NCI-H345 (cell line): ENCODE measurements around the gene TBC1D22A.

Experiments
- DNase-seq: peaks from one replicate; lab custom pipeline; 2025; lab: John Stamatoyannopoulos, UW

Gene TBC1D22A

DNA sequence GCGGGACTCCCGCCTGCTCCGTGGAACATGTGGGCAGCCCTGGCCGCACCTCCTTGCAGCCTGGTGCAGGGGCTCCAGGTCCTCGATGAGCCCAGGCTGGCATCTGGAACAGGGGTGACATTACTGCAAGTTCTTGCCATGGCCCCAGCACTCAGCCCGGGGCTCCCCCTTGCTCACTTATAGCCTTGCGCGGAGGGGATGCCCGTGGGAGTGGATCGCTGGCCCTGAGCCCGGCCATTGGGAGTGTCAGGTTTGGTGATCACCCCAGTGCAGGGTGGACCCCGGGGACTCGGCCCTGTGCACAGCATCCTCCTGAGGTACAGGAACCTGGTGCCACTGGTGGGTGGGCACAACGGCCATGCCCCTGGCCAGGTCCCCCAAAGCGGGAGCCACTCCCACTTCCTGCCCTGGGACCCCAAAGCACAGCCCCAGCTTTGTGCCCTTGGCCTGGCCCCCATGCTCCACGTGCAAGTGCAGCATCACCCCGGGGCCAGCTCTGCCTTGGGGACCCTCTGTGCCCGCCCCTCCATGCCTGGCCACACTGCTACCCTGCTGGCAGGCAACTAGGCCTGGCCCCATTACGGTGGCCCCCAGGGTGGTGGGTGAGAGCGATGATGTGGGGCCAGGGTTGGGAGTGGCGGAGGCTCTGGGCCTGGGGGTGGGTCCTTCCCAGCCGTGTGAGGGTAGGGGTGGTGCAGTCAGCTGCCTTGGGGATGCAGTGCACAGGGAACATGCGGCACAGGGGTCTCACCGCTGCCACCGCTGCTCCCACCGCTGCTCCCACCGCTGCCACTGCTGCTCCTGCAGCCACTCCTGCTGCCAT lies 439.8 kb downstream of the TBC1D22A start:
- DNase-seq, result no peak

DNA sequence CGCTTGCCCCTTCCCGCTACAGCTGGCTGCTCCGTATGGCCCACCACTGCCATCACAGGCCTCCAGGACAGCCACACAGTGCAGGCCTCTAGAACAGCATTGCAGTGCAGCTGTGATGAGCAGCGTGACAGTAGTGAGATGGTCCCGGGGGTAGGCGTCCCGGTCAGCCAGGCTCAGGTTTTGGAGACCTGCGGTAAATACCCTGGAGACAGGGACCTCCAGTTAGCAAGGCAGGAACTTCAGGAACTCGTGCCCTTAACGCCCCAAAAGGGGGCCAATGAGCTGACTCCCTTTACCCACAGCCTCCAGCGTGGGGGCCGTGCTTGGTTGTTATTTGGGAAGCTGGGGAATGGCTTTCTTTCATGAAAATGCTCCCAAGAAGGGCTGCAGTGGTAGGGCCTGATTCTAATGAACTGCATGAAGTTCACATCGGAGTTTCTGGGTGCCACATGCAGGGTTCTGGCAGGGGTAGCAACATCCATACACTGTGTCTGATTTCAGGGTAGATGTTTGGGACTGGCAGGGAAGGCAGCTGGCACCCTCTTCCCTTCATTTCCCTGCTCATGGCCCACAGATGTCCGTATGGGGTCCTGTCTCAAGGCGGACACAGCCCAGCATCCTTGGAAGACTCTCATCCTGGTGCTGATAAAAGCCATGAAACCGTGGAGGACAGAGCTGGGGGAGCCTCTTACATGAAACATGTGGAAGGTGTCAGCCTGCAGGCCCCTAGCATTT lies 440.5 kb downstream of the TBC1D22A start:
- DNase-seq, result no peak

DNA sequence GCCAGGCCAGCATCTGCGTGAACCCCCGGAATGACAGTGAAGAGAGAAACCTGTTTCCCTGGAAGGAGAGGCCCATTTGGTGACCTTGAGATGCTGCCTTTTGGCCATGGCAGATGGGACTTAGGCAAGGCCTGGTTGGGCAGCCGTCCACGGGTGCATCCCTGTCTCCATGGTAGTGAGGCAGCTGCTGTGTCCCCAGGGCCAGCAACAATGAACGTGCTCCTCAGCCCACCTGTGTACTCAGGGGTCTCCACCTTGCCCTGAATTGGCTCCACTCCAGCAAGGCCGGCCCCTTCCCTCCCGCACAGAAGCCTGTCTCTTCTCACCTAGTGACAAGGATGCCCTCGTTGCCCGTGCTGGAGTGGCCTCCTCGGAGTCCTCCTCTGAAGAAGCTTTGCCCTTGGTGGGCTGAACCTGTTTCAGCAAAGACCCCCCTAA lies 441.1 kb downstream of the TBC1D22A start:
- no peak for DNase-seq

DNA sequence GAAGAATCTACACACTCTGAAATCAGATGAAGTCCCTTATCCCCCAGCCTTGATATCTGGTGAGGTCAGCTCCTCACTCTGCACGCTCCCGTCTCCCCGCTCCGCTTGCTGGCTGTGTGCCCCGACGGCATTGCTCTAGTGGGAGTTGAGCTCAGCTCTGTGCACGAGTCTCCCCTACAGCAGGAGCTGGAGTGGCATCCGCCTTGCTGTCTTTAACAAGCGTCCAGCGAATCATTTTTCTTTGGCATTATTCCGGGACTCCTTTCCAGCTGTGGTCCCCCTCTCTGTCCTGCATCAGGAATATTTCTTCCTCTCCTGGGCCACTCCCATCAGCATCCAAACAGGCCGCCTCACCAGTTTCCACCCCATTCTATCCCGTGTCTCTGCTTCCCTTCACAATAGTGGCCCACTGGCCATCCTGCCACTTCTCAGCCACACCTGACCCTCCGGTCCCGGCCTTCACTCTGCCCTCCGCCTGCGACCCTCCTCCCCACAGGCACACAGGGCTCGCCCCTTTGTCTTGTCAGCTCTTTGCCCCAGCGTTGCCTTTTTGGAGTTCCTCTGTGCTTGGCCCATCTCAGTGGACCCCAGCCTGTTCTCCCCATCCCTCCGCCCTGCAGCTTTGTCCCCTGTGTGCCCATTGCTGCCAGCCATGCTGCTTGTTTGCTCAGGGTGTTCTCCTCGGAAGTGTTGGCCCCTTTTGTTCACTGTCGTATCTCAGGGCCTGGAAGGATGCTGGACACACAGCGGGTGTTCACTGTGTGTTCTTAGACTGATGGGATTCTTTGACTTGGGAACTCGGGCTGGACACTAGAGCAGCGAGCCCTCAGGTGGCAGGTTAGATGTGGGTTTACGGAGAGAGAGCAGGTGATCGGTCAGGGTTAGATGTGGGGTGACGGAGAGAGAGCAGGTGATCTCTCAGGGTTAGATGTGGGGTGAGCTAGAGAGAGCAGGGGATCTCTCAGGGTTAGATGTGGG lies 441.8 kb downstream of the TBC1D22A start:
- DNase-seq, result no peak

DNA sequence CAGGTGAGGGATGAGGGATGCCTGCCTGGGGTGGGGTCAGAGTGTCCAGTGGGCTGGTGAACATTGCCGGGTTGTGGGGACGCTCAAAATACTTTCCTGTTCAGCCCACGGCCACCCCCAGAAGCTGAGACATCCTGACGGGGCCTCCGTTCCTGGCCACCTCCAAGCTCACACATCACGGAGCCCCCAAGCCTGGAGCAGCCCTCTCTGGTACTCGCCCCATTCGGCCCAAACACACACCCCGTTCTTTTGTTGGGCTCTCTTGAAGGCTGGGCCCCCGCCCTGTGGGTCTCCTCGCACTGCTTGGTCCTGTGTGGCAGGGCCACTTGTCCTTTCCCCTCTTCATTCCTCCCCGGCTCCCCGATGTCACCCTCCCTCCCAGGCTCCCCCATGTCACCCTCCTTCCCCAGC lies 442.6 kb downstream of the TBC1D22A start:
- DNase-seq, result no peak

DNA sequence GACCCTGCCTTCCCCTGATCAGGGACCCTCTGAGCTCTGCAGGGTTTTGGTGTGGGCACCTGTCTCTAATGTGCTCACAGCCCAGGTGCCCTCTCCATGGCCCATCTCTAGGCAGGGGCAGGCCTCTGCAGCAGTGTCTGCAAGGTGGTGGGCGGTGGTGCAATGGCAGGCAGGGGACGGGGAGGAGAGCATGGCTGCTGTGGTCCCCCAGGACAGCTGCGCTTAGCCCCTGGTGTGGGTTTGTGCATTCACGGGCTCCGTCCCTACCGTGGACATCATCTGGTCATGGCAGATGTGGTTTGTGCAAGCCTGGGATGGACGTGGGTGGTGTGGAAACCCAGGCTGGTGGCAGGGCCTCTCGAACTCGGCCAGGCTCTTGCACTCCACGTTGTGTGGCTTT lies 443.1 kb downstream of the TBC1D22A start:
- DNase-seq, result no peak

DNA sequence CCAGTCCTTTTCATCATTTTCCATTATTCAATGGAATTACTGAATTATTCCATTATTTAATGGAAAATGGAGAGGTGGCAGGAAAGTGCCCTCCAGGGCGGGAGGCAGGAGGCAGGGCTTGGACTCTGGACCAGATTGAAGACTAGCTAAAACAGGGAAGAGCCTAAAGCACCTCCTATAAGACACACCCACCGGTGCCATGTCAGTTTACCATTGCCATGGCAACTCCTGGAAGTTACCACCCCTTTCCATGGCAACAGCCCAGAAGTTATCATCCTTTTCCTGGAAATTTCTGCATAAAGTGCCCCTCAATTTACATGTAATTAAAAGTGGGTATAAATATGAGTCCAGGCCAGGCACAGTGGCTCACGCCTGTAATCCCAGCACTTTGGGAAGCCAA lies 443.7 kb downstream of the TBC1D22A start:
- DNase-seq, result no peak

DNA sequence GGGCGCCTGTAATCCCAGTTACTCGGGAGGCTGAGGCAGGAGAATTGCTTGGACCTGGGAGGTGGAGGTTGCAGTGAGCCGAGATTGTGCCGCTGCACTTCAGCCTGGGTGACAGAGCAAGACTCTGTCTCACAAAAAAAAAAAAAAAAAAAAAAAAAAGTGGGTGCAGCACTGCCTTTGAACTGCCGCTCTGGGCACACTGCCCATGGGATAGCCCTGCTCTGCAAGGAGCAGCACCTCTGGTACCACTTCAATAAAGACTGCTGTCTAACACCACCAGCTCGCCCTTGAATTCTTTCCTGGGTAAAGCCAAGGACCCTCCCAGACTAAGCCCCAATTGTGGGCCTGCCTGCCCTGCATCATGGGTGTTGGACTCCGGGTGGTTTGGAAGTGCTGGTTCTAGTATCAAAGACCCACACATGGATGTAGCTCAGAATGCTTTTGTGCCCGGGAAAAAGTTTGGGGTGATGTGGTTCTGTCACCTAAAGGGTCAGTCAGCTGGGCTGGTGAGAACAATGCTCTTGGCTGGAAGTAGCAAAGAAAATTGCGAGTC lies 444.3 kb downstream of the TBC1D22A start:
- DNase-seq, result no peak

DNA sequence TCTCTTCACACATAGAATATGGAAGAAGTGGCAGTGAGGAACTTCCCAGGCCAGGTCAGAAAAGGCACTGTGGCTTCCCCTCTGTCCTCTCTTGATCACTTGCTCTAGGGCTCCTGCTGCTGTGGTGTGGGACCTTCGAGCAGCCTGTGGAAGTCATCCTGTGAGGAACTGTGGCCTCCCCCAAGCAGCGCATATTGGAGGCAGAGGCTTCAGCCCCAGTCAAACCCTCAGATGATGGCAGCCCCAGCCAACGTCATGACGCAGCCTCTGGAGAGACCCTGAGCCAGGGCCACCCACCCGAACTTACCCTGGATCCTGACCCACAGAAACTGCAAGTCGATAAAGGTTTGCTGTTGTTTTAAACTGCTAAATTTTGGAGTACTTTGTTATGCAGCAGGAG lies 444.9 kb downstream of the TBC1D22A start:
- DNase-seq, result no peak

DNA sequence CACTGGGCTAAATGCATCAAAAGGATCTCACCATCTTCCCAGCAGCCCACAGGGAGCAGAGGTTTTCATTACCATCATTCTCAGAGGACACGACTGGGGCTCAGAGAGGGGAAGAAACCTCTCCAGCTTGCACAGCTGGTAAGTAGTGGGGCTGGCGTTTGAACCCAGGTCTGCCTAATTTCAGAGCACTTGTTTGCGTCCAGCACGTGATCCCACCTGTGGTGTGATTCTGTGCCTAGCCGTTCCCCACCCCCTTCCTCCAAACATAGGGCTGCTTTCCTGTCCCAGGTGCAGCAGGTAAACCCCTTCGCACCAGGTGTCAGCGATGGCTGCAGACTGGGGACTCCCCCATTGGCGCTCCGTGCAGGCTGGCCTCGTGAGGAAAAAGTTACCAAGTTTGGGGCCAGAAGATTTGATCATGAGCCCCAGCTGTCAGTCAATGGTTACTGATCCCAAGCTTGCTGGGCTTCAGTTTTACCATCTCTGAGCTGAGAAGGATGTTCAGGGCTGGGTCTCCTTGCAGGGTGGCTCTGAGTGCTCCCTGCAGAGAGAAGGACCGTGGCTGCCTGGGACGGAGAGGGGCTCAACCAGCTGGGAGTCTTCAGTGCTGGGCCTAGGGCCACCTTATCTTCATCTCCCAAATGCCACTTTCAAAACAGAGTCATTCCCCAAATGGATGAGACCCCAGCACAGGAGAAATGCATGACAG lies 445.6 kb downstream of the TBC1D22A start:
- no peak for DNase-seq

DNA sequence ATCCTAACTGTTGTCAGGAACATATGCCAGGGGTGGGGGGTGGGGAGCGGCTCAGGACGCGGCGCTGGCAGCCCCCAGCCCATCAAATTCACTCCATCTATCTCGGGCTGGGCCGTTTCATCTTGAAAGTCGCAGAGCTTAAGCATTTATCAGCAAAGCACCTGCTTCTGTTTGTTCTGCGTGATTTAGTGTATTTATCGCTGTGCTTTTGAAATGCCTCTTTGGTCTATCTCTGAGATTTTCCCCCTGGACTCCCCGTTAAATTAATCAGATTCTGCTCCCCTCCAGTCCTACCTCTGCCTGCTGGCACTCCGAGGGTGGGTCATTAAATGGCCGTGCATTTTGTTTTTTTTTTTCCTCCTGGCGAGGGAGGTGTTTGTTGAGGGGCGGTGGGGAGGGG lies 446.2 kb downstream of the TBC1D22A start:
- no peak for DNase-seq

DNA sequence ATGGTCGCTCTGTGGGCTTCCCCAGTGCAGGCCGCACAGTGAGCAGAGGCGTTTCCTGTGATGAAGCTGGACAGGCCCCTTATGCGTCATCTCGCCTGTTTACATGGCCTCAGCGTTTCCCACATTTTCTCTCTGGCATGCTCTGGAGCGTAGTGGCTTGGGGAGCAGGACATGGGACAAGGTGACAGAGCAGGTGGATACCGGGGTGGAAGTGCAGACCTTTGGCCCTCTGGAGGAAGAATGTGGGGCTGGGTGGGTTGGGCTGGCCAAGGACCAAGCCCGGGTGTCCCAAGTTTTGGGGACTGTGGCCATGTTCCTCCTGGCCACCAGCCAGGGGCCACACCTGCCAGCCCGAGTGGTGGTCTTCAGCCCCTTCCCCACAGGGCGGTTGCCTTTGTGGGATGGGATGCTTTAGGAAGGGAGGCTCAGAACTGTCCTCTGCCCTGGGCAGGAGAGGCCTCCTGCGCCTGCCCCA lies 446.6 kb downstream of the TBC1D22A start:
- no peak for DNase-seq

DNA sequence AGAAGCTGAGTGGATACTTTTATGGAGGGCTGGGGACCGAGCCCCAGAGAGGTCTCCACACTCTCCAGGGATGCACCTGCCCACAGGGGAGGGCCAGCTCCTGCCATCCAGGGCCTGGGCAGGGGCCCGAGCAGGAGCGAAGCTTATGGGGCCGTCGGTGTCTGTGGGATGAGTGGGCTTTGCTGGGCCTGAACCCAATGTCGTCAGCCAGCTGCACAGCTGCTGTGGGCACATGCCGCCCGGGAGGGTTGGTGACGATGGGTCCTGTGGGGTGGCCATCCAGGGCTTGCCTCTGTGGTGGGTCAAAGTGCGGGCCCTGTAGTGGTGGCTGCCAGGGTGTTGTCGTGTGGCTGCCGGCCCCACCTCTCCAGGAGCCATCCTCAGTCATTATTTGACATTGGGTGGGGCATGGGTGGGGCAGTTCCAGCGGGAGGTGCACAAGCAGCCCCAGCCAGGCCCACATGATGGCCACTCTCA lies 447.1 kb downstream of the TBC1D22A start:
- no peak for DNase-seq

DNA sequence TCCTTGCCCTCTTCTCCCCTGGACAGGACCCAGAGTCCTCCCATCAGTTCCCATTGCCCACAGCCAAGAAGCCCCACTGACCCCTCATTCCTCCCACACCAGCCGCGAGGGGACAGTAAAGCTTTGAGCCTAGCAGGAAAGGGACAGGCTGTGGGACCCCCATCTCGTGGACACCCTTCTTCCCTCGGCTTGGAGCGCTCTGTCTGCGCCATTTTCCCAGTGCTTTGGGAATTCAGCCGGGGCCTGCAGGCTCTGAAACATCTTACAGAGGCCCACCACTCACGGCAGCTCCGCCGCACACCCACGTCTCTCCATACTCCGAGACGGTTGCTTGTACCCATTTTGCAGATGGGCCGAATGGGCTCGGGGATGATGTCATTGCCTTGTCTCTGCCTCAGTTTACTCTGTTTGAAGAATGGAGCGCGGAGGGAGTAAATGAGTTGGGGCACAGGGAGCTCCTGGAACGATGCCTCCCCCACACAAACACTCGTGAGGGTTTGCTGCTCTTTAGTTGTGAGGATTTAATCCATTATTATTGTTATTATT lies 447.7 kb downstream of the TBC1D22A start:
- no peak for DNase-seq

DNA sequence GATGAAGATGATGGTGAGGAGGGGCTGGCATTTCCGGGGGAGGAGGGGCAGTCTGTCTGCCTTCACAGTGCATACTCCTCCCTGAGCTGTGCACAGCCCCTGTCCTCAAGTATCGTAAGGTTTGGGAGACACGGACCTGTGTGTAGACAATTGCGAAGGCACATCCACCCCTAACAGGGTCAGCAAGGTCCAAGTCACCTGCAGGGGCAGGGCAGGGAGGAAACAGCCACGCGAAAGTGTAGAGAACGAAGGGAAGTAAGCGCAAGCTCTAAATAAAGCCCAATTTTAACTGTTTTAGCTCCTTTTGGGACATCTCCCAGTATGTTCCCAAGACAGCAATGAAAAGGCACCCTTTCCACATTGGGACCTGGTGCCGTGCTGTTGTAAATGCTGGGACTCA lies 448.2 kb downstream of the TBC1D22A start:
- no peak for DNase-seq

DNA sequence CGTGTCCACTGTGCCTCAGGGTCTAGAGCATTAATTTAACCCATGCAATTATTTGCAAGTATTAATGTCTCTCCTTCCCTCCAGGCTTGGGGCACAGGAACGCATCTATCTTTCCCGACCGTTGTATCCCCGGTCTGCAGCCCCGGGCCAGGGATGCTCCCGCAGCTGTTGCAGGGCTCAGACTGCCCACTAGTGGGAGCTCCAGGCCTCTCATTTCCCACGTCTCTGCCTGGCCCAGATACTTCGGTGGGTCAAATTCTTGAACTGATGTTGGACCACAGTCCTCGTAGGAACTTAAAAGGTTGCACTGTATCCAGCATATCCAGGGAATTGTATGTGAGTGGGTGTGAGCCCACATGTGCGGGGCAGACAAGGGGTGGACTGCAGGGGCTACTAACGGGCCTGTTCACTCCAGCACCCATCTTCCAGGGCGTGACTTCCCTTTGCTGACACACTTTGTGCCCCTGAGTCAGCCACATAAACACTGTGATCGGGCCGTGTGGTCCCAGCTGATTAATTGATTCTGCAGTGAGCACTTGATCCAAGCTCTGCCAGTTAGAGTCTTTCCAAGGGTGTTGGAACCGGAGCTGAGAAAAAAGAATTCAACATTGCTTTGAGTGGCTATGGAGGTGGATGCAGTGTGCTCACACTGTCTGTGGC lies 451.3 kb downstream of the TBC1D22A start:
- DNase-seq, result no peak

DNA sequence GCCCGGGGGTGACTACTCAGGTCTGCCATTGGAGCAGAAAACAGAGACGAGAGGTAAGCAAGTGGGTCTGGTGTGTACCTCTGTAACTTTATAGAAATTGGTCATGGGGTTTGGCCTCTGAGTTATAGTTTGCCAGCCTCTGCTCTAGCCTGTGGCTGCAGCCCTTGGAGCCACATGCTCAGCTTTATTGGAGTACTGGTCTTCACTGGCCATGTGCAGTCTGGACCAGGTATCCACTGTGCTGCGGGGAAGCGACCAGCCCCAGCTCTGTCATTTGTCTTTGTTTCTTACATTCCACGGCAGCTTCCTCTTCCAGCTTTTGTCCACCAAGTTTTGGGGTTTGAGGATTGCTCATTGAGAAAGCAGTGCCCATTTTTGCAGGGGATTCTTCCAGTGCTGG lies 453.4 kb downstream of the TBC1D22A start:
- DNase-seq, result no peak

DNA sequence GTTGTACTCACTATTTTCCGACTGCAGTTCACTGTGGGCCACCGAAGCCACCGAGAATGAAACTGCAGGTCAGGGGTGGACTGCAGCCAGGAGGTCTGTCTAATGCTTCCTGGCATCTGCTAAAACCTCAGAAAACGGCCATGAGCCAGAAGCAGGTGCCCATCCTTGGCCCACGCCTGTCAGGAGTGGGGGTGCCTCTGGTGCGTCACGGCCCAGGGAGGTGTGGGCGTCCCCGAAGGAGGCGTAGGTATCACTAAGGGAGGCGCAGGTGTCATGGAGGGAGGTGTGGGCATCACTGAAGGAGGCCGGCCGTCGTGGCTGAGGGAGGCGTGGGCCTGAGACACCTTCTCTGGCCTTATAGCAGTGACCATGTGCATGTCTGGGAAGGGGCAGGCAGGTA lies 456.2 kb downstream of the TBC1D22A start:
- DNase-seq, result no peak

DNA sequence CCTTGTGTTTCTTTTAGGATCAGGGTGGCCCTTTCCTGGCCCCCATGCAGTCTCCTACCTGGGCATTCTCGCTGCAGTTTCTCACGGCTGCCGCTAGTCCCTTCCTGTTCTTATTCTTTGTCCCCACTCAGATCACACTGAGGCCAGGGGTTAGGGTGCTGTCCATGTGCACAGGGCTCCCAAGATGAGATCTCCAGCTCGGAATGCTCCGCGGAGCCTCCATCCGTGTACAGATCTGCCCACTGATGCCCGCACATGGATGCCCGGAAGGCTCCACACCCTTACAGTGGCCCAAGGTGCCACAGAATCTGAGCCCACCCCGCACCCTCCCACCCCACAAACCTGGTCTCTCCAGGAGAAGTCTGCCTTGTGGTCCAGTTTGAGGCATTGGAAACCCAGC lies 457.3 kb downstream of the TBC1D22A start:
- no peak for DNase-seq

DNA sequence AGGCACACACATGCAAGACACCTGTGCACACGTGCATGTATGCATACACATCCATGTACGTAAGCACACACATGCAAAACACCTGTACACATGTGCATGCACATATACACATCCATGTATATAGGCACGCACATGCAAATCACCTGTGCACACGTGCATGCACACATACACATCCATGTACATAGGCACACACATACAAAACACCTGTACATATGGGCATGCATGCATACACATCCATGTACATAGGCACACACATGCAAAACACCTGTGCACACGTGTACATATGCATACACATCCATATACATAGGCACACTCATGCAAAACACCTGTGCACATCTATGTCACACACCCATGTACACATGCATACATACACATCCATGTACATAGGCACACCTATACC lies 458.3 kb downstream of the TBC1D22A start:
- DNase-seq, result no peak
